DND-41 (cell line): ENCODE measurements around the gene TOMT.

Experiments used
- EZH2 ChIP-seq: IDR thresholded peaks from 3 replicates; pipeline ENCODE4 v1.6.1; 2012; ENCODE audit warnings: borderline replicate concordance, low read depth, mild to moderate bottlenecking, moderate library complexity, low read length, inconsistent platforms; ENCODE audit not compliant: severe bottlenecking
- TF ChIP-seq, protein P1 (sequence below): IDR thresholded peaks from 2 replicates; pipeline ENCODE4 v1.5.1; 2012; ENCODE audit warnings: borderline replicate concordance, low read length, moderate library complexity, mild to moderate bottlenecking; ENCODE audit not compliant: poor library complexity, severe bottlenecking; ENCODE audit errors: extremely low read depth

DNA sequence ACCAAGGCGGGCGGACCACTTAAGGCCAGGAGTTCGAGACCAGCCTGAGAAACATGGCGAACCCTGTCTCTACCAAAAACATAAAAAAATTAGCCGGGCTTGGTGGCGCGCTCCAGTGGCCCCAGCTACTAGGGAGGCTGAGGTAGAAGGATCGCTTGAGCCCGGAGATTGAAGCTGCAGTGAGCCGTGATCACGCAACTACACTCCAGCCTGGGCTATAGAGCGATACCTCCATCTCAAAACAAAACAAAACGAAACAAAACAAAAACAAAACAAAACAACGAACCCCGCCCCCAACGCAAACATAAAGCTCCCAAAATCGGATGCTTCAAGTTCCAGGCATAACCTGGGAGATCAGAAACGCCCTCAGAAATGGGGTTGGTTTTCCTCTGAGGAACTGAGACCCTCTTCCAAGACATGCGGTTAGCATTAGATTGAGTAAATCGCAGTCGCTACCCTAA is 24.5 kb upstream of the TOMT start:
- TF ChIP-seq, protein P1, sequence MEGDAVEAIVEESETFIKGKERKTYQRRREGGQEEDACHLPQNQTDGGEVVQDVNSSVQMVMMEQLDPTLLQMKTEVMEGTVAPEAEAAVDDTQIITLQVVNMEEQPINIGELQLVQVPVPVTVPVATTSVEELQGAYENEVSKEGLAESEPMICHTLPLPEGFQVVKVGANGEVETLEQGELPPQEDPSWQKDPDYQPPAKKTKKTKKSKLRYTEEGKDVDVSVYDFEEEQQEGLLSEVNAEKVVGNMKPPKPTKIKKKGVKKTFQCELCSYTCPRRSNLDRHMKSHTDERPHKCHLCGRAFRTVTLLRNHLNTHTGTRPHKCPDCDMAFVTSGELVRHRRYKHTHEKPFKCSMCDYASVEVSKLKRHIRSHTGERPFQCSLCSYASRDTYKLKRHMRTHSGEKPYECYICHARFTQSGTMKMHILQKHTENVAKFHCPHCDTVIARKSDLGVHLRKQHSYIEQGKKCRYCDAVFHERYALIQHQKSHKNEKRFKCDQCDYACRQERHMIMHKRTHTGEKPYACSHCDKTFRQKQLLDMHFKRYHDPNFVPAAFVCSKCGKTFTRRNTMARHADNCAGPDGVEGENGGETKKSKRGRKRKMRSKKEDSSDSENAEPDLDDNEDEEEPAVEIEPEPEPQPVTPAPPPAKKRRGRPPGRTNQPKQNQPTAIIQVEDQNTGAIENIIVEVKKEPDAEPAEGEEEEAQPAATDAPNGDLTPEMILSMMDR, result no peak
- no peak for TF ChIP-seq EZH2
